SU-DHL-6 (cell line): ENCODE results near the gene FYTTD1.

ENCODE experiments used
- H2AFZ ChIP-seq: fragments of 200-600 bp; sonication (generic); 2 replicates; pipeline ENCODE4 v1.6.1; 2014; ENCODE audit warnings: low read depth, mild to moderate bottlenecking, moderate library complexity, mixed read lengths, antibody characterized with exemption, low read length; ENCODE audit not compliant: severe bottlenecking
- H3F3A ChIP-seq: fragments of 200-600 bp; shearing (Covaris generic); 2 replicates; pipeline ENCODE4 v1.6.0; 2016; ENCODE audit warnings: antibody characterized with exemption, mild to moderate bottlenecking; ENCODE audit not compliant: insufficient read depth
- H3K27ac ChIP-seq: fragments of 200-600 bp; sonication (generic); 2 replicates; pipeline ENCODE4 v1.5.1; 2016; ENCODE audit warnings: low read depth, mild to moderate bottlenecking, low read length, moderate library complexity, mixed read lengths
- H3K27me3 ChIP-seq: fragments of 200-600 bp; sonication (generic), shearing (Covaris generic); 2 replicates; pipeline ENCODE4 v1.6.0; 2014; ENCODE audit warnings: mild to moderate bottlenecking, low read length
- H3K36me3 ChIP-seq: fragments of 200-600 bp; sonication (generic); 2 replicates; pipeline ENCODE4 v1.6.1; 2014; ENCODE audit warnings: mild to moderate bottlenecking, low read length, mixed read lengths
- H3K4me2 ChIP-seq: fragments of 300-600, 200-600 bp; shearing (Covaris generic), sonication (generic); 2 replicates; pipeline ENCODE4 v1.6.0; 2014; ENCODE audit warnings: low read length, low read depth, mild to moderate bottlenecking; ENCODE audit not compliant: poor library complexity, severe bottlenecking
- H3K4me3 ChIP-seq: fragments of 200-600 bp; sonication (generic); 2 replicates; pipeline ENCODE4 v1.5.1; 2014; ENCODE audit warnings: antibody characterized with exemption, low read length, mild to moderate bottlenecking, mixed read lengths; ENCODE audit not compliant: insufficient read depth, poor library complexity, severe bottlenecking
- H3K79me2 ChIP-seq: fragments of 200-600 bp; sonication (generic); 2 replicates; pipeline ENCODE4 v1.6.1; 2014; ENCODE audit warnings: mild to moderate bottlenecking, low read length, moderate library complexity; ENCODE audit not compliant: insufficient read depth
- H3K9ac ChIP-seq: fragments of 200-600 bp; sonication (generic); 2 replicates; pipeline ENCODE4 v1.7.0; 2014; ENCODE audit warnings: mild to moderate bottlenecking, low read length
- H3K9me2 ChIP-seq: fragments of 200-600 bp; sonication (generic); replicated peaks from 2 replicates; pipeline ENCODE4 v1.6.1; 2014; ENCODE audit warnings: low read length; ENCODE audit not compliant: insufficient read depth
- H3K9me3 ChIP-seq: fragments of 200-600 bp; sonication (generic); 2 replicates; pipeline ENCODE4 v1.6.1; 2014; ENCODE audit warnings: low read length, mixed read lengths; ENCODE audit not compliant: insufficient read depth
- H4K20me1 ChIP-seq: fragments of 200-600 bp; sonication (generic); 2 replicates; pipeline ENCODE4 v1.6.1; 2014; ENCODE audit warnings: low read depth, mild to moderate bottlenecking, antibody characterized with exemption, low read length, moderate library complexity, mixed read lengths
- CTCF ChIP-seq: fragments of 200-600 bp; sonication (generic); IDR thresholded peaks from one replicate; pipeline ENCODE4 v1.5.1; 2017; ENCODE audit warnings: antibody characterized with exemption, mild to moderate bottlenecking, low read length, moderate library complexity; ENCODE audit not compliant: insufficient read depth, poor library complexity, severe bottlenecking
- EZH2phosphoT487 ChIP-seq: fragments of 200-600 bp; sonication (generic), shearing (Covaris generic); conservative IDR thresholded peaks from 2 replicates; pipeline ENCODE4 v1.6.1; 2018; ENCODE audit warnings: mild to moderate bottlenecking, antibody characterized with exemption, low read length, moderate library complexity, mixed read lengths

Gene FYTTD1

GRCh38 chr3:197789309-197789708 lies 39.6 kb downstream of the FYTTD1 start:
- no peaks in the 10 kb centered on the region for H4K20me1 ChIP-seq
- no peak overlapping the region for H3K4me3 ChIP-seq
- H3K9ac ChIP-seq = no peak overlapping the region
- no peaks in the 10 kb centered on the region for H3K9me2 ChIP-seq
- H3F3A ChIP-seq = peaks cover 19% of the 10 kb centered on the region; the same call in 1 of the 2 replicates
- no peak overlapping the region for H2AFZ ChIP-seq
- TF ChIP-seq CTCF (no peak), EZH2phosphoT487 (no peak)
- H3K27me3 ChIP-seq = no peaks in the 10 kb centered on the region
- H3K79me2 ChIP-seq = peaks cover 26% of the 10 kb centered on the region
- no peaks in the 10 kb centered on the region for H3K36me3 ChIP-seq
- H3K27ac ChIP-seq = no peak overlapping the region
- no peak overlapping the region for H3K4me2 ChIP-seq
- no peaks in the 10 kb centered on the region for H3K9me3 ChIP-seq

GRCh38 chr3:197790033-197790432 lies 40.4 kb downstream of the FYTTD1 start:
- no peaks in the 10 kb centered on the region for H3K36me3 ChIP-seq
- H3K4me2 ChIP-seq = peak overlapping the region; percentile 72
- peak overlapping the region; percentile 68 for H3K4me3 ChIP-seq
- no peaks in the 10 kb centered on the region for H3K9me3 ChIP-seq
- peak overlapping the region; percentile 76 for H3K9ac ChIP-seq
- peaks cover 19% of the 10 kb centered on the region; the same call in 1 of the 2 replicates for H3F3A ChIP-seq
- no peaks in the 10 kb centered on the region for H4K20me1 ChIP-seq
- no peaks in the 10 kb centered on the region for H3K27me3 ChIP-seq
- H3K79me2 ChIP-seq = peaks cover 33% of the 10 kb centered on the region
- no peak for TF ChIP-seq EZH2phosphoT487
- no peak for TF ChIP-seq CTCF
- peak overlapping the region; percentile 86 for H2AFZ ChIP-seq
- H3K27ac ChIP-seq = 0 out of 2 replicates have a peak overlapping the region, but pooled peaks have one; percentile 2
- no peaks in the 10 kb centered on the region for H3K9me2 ChIP-seq

- H3K4me2 ChIP-seq = peak within 1 kb of the TSS; percentile 72
- H3K9me2 ChIP-seq = no peaks in the 10 kb centered on the region
- H3K4me3 ChIP-seq = peak within 1 kb of the TSS; percentile 68
- peak within 1 kb of the TSS; percentile 83 for H3K27ac ChIP-seq
- H3K9me3 ChIP-seq = no peaks in the 10 kb centered on the region
- no peak for TF ChIP-seq EZH2phosphoT487
- no peak for TF ChIP-seq CTCF
- H3F3A ChIP-seq = peaks cover 19% of the 10 kb centered on the region; the same call in 1 of the 2 replicates
- peaks cover 44% of the 10 kb centered on the region for H3K79me2 ChIP-seq
- peak within 1 kb of the TSS; percentile 76 for H3K9ac ChIP-seq
- H3K36me3 ChIP-seq = no peaks in the 10 kb centered on the region
- peak within 1 kb of the TSS; percentile 86 for H2AFZ ChIP-seq
- no peaks in the 10 kb centered on the region for H4K20me1 ChIP-seq
- H3K27me3 ChIP-seq = no peaks in the 10 kb centered on the region
Observed at GRCh38 chr3:197791113-197791891, 41.6 kb downstream of the FYTTD1 start, which contains the start of gene LRCH3. LRCH3 (plus strand) TSS chr3:197791254; CDS start chr3:197791279, 25 bp downstream.
